Right lobe of liver (tissue), 6 donors: ENCODE results near the gene SLTM. TPM values are rescaled to one million over a fixed set of nuclear protein-coding genes. Genes with fewer than 3 reads are reported as not detected.

Experiments used
- ATAC-seq, 4 donors: fragments of 200-7000 bp; cut with Tn5 transposase; one replicate each; pipeline ENCODE4 v1.9.1; 2020; ENCODE audit warnings: mild to moderate bottlenecking in 4 of 4, moderate library complexity in 4 of 4
- DNase-seq, 3 donors: peaks; one replicate each; pipeline ENCODE4 v3.0.0-alpha.2; 2020
- H3K27ac ChIP-seq, 3 donors: fragments of 200-600 bp; one replicate each; pipeline ENCODE4 v1.8.0; 2022
- H3K27me3 ChIP-seq, 2 donors: fragments of 200-600 bp; one replicate each; pipeline ENCODE4 v1.8.0; 2022
- H3K36me3 ChIP-seq, 4 donors: fragments of 200-600 bp; sonication (generic) in 1 of 4; one replicate each; pipeline versions ENCODE4 v1.5.1 to v1.8.0; 2017 to 2022; ENCODE audit warnings: control low read depth in 1 of 4
- H3K4me1 ChIP-seq, 4 donors: fragments of 200-600 bp; sonication (generic) in 1 of 4; one replicate each; pipeline versions ENCODE4 v1.5.1 to v1.8.0; 2017 to 2022; ENCODE audit warnings: control low read depth in 1 of 4
- H3K4me3 ChIP-seq, 3 donors: fragments of 200-600 bp; one replicate each; pipeline ENCODE4 v1.8.0; 2022
- H3K9me3 ChIP-seq, 4 donors: fragments of 200-600 bp; sonication (generic) in 1 of 4; one replicate each; pipeline versions ENCODE4 v1.5.1 to v1.8.0; 2017 to 2022; ENCODE audit warnings: control low read depth in 1 of 4
- POLR2A ChIP-seq: fragments of 450-650 bp; IDR thresholded peaks from one replicate; pipeline ENCODE4 v1.6.1; 2017; ENCODE audit warnings: antibody characterized with exemption, mild to moderate bottlenecking
- WGBS: methylation state at CpG from one replicate; pipeline ENCODE4 v1.1.6; 2018; ENCODE audit warnings: low coverage, low lambda C conversion rate; ENCODE audit not compliant: insufficient coverage; ENCODE audit errors: missing lambda C conversion rate; 5-methylcytosine and 5-hydroxymethylcytosine counted together
- intact Hi-C, 2 donors: fragments of 100-400 bp; cut with DNase I; formaldehyde crosslinking; loops; one replicate each; pipeline versions ENCODE4 v1.11.2 to v1.14.1; 2022
- total RNA-seq, 6 experiments: library from RNA; depleted of rRNA in 2 of 6; stranded (reverse); fragments of >200 nt in 2 of 6; fragmentation: NEBNext Ultra II Directional in 3 of 6; extraction: Animal tissue kit (Norgen Biotek cat#: 25700) in 3 of 6; gene quantifications; one replicate each; pipeline versions ENCODE4 v1.1.0 to v1.2.4, GENCODE V29; 2016 to 2023
- TF ChIP-seq, protein P1 (sequence below), 4 donors: fragments of 200-600 bp in 3 of 4; fragments of 450-650 bp in 1 of 4; IDR thresholded peaks; one replicate each; pipeline versions ENCODE4 v1.5.1 to v1.8.0; 2016 to 2022; ENCODE audit warnings: antibody characterized with exemption in 4 of 4, mild to moderate bottlenecking in 2 of 4
- donor health status: DM: no; HTN: yes; CAD: no.
- donor health status: DM: no; HTN: no; CAD: no.
- donor health status: DM: no; HTN: no; CAD: no.
- donor health status: DM: no; HTN: yes; CAD: no.
- donor health status: DM: no; HTN: yes; CAD: no.

The SLTM gene
- total RNA-seq, 6 experiments from 2014 or later: 27.7 to 39.4 (median 30.2) TPM

DNA sequence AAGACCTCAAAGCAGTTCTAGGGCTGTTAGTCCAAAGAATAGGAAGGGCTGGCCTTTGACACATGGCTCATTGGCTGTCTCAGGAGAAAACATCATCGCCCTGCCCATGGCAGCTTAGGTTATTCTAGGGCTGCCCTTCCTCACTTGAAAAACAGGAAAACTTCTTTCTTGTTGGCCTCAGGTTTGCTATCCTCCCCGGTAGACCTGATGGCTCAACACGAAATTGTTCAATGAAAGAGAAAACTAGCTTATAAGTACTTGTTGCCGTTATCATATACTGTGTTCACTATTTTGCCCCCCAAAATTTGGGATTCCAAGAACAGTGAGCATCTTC is 602 bp upstream of the SLTM start:
- H3K36me3 ChIP-seq: peaks cover 0 to 5% (median 0%) of the 10 kb centered on the region in 4 donors
- peaks cover 0 to 16% (median 5%) of the 10 kb centered on the region in 4 donors for H3K4me1 ChIP-seq
- ATAC-seq (peak in 2 of 4 donors; percentile 25 to 33), DNase-seq (no peak)
- 19% methylated on average over 3 of the region's 4 CpGs for WGBS
- H3K4me3 ChIP-seq: peak overlapping the region; percentile 68 to 86 (median 81)
- no peak for TF ChIP-seq POLR2A
- TF ChIP-seq, protein P1, sequence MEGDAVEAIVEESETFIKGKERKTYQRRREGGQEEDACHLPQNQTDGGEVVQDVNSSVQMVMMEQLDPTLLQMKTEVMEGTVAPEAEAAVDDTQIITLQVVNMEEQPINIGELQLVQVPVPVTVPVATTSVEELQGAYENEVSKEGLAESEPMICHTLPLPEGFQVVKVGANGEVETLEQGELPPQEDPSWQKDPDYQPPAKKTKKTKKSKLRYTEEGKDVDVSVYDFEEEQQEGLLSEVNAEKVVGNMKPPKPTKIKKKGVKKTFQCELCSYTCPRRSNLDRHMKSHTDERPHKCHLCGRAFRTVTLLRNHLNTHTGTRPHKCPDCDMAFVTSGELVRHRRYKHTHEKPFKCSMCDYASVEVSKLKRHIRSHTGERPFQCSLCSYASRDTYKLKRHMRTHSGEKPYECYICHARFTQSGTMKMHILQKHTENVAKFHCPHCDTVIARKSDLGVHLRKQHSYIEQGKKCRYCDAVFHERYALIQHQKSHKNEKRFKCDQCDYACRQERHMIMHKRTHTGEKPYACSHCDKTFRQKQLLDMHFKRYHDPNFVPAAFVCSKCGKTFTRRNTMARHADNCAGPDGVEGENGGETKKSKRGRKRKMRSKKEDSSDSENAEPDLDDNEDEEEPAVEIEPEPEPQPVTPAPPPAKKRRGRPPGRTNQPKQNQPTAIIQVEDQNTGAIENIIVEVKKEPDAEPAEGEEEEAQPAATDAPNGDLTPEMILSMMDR (IDR thresholded peaks at IDR 0.05): no peak
- intact Hi-C loops: no loop called here
- no peaks in the 10 kb centered on the region for H3K27me3 ChIP-seq
- no peaks in the 10 kb centered on the region for H3K9me3 ChIP-seq
- peak overlapping the region; percentile 97 to 99 (median 98) for H3K27ac ChIP-seq

DNA sequence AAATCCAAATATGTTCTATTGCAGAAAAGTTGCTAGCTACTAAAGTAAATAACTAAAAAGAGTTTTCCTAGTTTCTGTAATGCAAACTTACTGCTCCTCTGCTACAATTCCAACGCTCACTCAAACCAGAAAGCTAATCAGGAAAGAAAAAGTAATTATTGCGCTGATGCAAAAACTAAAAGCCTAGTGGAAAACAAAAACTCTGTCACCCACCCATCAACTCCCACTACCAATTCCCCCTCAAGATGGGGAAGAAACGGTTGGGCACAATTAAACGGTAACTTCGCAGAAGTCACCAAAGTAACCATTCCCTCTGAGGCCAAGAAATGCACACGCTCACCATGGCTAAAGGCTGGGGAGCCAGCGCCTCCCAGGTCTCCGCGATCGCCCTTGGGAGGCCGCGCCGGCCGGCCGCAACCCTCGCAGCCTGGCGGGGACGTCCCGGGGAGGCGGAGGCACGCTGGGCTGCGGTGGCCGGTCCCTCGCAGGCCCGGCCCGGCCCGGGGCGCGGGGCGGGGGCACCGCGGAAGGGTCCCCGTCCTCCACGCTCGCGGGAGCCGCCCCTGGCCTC is 684 bp downstream of the SLTM start:
- peak; percentile 46 to 67 (median 58) for ATAC-seq
- Histone ChIP-seq H3K4me3 (peak overlapping the region; percentile 68 to 86 (median 81)), H3K27me3 (no peaks in the 10 kb centered on the region), H3K36me3 (peaks cover 0 to 18% (median 5%) of the 10 kb centered on the region in 4 donors), H3K9me3 (no peaks in the 10 kb centered on the region), H3K4me1 (peaks cover 0 to 16% (median 5%) of the 10 kb centered on the region in 4 donors), H3K27ac (peak overlapping the region; percentile 97 to 99 (median 98))
- intact Hi-C loops: no loop called here
- TF ChIP-seq, protein P1 (IDR thresholded peaks at IDR 0.05): no peak
- no peak for TF ChIP-seq POLR2A
- DNase-seq: no peak
- WGBS: 0% methylated on average over 5 of the region's 37 CpGs

DNA sequence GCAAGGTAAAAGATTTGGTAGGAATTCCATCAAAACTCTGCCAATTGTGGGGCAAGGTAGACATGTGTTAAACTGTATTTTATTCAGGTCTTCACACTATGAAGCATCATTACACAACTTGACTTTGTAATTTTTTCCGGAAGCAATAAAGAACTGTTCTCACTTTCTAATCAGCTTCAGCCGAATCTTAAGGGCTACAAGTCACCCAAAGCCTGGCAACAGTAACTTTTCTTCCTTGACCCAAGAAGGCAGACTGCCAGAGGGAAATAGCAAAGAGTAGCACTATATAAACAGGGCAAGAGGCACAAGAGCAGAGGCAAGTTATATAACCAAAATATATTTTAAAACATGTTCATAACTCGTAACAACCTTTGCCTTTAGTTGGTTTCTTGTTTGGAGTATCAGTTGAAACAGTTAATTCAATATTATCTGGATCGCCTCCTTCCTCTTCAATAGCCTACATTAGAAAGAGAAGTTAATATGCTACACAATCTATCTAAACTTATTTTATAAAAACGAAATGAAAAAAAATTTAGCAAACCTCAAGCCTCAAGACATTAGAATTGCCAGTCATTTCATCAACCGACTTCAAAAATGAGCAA is 1.4 kb downstream of the SLTM start:
- DNase-seq (peak in 1 of 3 donors; percentile 56), ATAC-seq (peak in 3 of 4 donors; percentile 17 to 24 (median 24))
- intact Hi-C loops: no loop called here
- H3K4me1 ChIP-seq: peaks cover 0 to 16% (median 5%) of the 10 kb centered on the region in 4 donors
- peaks cover 0 to 25% (median 8%) of the 10 kb centered on the region in 4 donors for H3K36me3 ChIP-seq
- no peak for TF ChIP-seq POLR2A
- TF ChIP-seq, protein P1 (IDR thresholded peaks at IDR 0.05): no peak
- H3K9me3 ChIP-seq: no peaks in the 10 kb centered on the region
- under 1% methylated on average over 6 of the region's 6 CpGs for WGBS
- H3K27ac ChIP-seq: peak overlapping the region; percentile 97 to 99 (median 98)
- no peaks in the 10 kb centered on the region for H3K27me3 ChIP-seq
- peak overlapping the region; percentile 68 to 86 (median 81) for H3K4me3 ChIP-seq

DNA sequence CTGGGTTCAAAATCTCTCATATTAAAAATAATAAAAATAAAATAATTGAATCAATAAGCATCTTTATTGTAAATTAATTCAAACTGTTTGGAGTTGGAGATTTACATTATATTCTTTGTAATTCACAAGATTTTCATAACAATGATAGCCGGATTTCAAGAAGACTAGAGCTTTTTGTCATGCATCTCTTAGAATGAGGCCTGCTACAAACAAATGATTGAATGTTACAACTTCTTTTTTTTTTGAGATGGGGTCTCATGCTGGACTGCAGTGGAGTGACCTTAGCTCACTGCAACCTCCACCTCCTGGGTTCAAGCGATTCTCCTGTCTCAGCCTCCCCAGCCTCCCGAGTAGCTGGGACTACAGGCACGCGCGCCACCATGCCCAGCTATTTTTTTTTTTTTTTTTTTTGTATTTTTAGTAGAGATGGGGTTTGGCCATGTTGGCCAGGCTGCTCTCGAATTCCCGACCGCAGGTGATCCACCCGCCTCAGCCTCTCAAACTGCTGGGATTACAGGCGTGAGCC is 3.5 kb downstream of the SLTM start:
- no peak for DNase-seq
- H3K4me3 ChIP-seq: no peak overlapping the region
- no peaks in the 10 kb centered on the region for H3K9me3 ChIP-seq
- H3K4me1 ChIP-seq: peaks cover 0 to 20% (median 6%) of the 10 kb centered on the region in 4 donors
- H3K27ac ChIP-seq: no peak overlapping the region
- no peaks in the 10 kb centered on the region for H3K27me3 ChIP-seq
- ATAC-seq: no peak
- TF ChIP-seq, protein P1 (IDR thresholded peaks at IDR 0.05): no peak
- TF ChIP-seq POLR2A: no peak
- H3K36me3 ChIP-seq: peaks cover 0 to 35% (median 8%) of the 10 kb centered on the region in 4 donors
- 98% methylated on average over 9 of the region's 11 CpGs for WGBS
- intact Hi-C loops: no loop called here
